Left renal pelvis (tissue), 4 donors: ENCODE data around the gene PIP4K2A. TPM values are rescaled to one million over a fixed set of nuclear protein-coding genes. Genes with fewer than 3 reads are reported as not detected.

Experiments used
- DNase-seq, 4 donors: peaks; one replicate each; pipeline ENCODE4 v3.0.0-alpha.2; 2013; ENCODE audit warnings: low read depth in 4 of 4, low spot score in 3 of 4
- polyA plus RNA-seq, 4 donors: library from polyadenylated mRNA; unstranded; fragments of 120-200 nt; gene quantifications; one replicate each; pipeline ENCODE4 v1.2.1, GENCODE V29; 2013; ENCODE audit not compliant: insufficient read length in 4 of 4

Gene PIP4K2A
- polyA plus RNA-seq, 4 donors: 22.6 to 30.6 (median 28.8) TPM

DNA sequence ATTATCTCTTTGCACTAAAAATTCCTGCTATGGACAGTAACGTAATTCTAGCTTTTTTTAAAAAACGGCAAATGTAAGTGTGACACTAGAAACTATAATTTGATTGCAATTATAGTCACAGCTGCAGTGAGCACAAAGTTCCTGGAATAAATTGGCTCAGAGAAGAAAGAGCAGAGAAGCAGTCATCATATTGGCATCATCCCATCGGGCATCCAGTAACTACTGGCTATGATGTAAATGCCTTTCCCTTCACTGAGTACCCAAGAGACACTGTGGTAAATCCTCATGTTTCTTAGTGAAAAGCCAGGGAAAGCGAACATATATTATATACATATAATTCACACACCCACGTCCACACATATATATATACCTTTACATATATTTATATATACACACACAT, 43.6 kb downstream of the PIP4K2A start:
- DNase-seq: no peak

DNA sequence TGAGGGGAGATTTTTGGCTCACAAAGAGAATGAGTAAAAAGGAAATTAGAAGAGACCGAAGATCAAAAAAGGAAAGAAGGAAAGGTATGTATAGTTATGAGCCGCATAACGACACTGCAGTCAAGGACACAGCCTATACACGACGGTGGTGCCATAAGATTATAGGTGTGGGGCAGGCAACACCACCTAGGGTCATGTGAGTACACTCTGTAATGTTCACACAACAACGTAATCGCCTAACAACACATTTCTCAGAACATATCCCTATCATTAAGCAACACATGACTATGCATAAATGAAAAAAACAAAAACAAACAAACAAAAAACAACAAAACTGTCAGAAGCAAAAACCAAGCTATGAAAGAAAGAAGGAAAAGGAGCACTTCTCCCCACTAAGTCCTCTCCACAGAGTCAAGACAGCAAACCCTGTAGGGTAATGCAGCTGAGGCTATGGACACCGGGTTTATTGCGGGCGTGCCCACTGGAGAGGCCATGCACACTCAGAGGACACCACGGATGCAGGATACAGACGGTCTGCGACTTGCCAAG, 45.1 kb downstream of the PIP4K2A start:
- no peak for DNase-seq

DNA sequence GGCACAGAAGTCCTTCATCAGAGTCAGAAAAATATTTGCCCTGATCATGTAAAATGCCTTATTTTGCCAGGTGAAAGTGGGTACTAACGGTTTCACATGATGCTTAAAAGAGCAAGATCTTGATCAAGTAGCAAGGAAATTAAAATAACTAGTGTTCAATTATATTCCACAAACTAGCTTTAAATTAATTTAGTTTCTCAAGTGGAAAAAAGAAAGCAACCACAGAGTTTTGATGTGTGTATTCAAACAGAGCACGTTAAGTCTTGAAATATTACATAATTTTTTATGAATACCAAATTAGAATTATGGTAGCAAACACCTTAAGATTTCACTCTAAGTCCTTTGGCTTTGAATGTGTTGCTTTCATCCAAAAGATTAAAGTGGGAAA, 47.3 kb downstream of the PIP4K2A start:
- DNase-seq: no peak

DNA sequence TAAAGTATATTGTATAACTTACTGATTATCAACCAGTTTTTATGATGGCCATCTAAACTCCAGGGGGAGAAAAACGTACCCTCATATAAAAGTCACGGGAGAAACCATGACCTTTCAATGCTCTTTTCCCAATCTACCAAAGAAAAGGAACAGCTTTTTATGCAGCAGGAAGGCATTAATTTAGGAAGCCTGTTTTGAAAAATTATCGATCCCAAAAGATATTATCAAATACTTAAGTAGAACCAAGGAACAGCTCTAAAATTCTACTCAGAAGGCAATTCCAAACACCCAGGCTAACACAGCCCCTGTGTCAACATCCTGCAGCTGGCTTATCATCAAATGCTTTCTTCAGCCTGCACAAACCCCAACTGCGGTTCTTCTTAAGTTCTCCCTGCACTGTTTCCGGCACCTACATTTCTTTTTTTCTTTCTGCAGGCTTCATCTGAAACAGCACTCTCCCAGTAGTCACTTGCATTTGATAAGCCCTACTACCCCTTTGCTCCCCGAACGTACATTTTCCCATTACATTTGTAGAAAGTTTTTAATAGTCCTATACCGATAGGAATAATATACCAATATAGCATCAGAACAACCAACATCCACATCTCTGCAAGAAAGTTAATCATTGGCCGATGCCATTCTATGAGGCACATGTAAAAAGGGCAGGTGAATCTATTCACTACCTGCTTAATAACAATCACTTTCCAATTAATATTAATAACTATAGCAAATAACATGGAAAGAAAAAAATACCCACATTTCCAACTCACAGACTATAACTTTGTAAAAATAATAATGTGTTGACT, 47.9 kb downstream of the PIP4K2A start:
- no peak for DNase-seq

DNA sequence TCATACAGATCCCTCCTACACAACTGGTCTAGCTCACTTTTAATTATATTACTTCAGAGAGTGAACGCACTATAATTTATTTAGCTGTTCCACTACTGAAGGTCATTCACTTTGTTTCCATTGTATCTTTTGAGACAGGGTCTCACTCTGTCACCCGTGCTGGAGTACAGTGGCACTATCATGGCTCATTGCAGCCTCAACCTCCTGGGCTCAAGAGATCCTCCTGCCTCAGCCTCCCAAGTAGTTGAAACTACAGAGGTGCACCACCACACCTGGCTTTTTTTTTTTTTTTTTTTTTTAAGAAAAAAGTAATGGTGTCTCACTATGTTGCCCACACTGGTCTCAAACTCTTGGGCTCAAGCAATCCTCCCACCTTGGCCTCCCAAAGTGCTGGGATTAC, 49.0 kb downstream of the PIP4K2A start:
- no peak for DNase-seq

DNA sequence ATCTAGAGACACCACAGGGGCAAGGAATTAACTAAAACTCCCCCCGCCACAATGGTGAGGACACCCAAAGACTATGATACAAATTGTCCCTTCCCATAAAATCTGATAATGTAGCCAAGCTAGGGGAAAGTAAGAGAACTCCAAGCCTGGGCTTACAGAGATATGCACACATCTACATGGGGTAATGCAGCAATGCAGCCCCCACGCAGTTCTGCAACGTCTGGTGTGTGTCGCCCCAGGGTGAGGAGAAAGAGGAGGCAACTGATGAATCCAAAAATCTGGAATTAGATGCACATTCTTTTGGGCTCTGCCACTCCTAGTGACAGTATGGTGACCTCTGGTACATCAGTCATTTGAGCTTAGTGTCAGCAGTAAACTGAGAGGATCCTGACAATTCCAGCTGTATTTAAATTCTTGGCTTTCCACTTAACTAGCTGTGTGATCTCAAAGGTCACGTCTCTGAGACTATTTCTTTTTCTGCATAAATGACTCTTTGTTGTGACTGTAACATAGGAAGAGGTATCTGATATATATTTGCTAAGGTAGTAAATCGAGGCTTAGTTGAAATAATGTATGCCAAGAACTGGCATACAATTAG, 51.5 kb downstream of the PIP4K2A start:
- no peak for DNase-seq

DNA sequence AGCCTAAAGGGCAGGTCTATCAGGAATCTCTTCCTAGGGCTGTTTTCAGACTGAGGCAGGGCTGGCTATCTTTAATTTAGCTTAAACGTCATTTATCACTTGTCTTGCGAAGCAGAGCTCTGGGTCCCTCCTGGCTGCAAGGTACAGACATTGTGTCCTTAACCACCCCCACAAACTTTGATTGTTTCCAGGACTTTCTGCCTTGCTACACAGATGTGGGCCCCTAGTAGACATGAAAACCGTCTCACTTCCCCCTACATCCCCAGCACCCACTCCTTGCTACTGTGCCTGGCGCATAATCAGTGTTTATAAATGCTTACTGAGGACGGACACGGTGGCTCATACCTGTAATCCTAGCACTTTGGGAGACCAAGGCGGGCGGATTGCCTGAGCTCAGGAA, 54.5 kb downstream of the PIP4K2A start:
- no peak for DNase-seq

DNA sequence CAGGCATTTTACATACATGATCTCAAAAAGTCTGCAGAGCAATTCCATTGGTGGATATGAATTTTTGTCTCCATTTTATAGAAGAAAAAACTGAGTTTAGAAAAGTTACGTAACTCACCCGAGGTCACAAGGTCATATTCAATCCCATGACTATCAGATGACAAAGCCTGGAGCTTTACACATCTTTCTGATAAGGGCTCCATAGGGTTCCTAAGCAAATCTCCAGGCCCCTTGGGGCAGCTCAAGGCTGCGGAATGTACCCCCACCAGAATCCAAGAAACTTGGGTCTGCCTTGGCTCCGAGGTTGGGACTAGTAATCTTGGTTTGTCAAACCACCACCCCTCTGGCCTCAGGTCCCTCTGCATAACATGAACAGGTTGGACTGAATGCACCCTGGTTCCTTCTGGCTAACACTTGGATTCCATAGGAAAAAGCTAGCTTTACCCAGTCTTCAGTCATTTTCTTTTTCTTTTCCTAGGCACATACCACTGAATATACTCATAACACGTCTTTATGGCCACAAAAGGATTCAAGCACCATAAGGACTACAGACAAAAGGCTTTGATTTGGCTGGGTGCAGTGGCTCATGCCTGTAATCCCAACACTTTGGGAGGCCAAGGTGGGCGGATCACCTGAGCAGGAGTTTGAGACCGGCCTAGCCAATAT, 55.5 kb downstream of the PIP4K2A start:
- DNase-seq: no peak

DNA sequence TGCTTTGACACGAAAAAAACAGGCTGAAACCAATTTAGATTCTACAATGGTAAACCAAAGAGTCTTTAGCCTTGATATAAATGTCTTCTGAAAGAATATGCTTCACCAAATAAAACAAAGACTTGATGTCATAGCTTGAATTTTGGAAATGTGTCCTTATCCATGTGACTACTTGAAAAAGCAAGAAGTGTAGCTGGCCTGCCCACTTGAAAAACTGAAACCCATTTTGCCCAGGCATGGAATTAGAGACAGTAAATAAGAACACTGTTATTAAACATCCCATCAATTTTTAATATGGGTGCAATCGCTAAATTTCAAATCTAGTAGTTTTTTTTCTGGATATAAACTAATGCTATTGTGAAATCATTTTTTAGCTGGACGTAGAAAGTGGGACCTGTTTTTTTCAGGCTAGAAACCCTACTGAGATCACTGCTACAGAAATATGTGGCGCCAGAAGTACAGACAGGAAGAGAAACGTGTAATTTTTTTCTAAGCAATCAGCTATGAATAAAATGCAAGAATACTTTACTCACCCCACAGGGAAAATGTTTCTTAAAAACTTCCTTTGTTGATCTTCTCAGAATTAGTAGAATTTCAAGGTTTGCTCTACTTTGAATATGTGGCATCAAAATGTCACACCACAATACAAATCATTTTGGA, 56.7 kb downstream of the PIP4K2A start:
- no peak for DNase-seq

DNA sequence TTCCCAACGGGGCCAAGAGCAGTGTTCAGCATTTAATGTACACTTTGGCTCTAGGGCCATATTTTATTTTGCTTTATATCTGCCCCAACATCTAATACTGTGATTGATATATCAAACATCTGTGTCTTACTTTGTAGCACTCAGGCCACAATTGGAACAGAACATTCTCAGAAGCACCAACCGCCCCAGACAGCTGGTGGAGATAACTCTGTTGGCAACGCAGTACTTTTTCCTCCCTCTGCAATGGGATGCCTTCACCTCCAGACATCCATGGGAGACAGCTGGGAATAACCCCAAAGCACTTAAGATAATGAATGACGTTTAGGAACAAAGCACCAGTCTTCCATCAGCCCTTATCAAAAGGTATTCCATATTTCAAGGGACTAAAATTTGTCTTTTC, 57.4 kb downstream of the PIP4K2A start:
- no peak for DNase-seq

DNA sequence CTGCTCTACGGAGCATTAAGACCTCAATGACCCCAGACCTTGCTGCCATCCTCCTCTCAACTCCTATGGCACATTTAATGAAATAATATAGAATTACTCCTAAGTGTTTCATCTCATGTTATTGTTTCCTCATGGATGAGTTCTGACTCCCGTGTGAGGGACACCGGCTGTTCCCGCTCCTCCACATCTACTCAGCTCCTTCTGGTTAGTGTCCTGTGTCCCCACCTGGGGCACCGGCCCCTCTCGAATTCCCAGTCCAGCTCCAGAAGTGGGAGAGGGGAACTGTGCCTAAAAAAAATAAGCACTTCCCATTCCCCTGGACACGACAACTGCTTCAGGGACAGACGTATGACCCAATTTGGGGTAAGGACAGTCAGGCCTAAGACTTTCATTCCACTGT, 58.3 kb downstream of the PIP4K2A start:
- DNase-seq: no peak

DNA sequence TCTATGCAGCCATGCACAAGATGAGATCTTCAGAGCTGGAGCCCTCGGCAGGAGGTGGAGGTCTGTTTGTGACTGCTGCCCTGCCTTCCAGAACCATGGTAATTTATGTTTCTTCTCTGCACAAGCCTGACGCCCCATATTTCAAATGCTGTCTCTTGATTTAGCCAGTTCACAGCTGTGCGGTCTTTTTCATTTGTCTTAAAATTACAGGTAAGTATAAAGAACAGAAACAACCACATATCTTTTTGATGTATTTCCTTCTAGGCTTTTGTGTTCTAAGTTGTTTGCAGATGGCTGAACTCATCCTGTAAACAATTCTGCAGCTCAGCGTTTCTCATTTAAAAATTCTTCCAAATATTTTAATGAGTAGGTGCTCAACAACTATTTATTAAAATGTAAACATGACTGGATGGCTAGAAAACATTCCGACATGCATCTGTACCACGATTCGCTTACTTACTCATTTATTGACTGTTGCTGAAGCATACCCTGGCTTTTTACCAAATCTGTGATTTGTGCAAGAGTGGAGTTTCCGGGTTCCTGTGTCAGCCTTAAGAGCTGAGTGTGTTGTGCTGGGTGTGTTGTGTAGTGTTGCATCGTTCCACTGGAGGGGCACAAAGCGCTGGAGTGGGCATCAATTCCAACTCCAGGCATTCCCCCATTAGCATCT, 58.9 kb downstream of the PIP4K2A start:
- peak in 1 of 4 donors; percentile 58 for DNase-seq

DNA sequence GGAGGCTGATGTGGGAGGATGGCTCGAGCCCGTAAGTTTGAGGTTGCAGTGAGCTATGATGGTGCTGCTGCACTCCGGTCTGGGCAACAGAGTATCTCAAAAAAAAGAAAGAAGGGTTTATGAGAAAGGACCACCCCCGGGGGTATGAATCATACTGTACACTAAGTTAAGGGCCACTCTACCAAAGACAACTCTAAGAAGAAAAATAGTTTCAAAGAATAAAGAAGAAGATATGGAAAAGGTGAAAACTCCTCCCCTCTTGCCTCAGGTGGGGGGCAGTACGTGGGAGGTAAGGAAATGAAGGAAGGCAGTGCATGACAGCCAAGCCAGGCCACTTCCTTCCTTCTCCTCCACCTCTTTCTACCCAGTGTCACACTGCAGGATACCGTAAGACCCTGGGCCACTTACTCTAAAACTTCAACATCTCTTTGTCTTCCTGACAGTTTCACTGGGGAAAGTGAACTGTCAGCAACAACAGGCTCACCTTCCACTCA, 61.3 kb downstream of the PIP4K2A start:
- DNase-seq: no peak

DNA sequence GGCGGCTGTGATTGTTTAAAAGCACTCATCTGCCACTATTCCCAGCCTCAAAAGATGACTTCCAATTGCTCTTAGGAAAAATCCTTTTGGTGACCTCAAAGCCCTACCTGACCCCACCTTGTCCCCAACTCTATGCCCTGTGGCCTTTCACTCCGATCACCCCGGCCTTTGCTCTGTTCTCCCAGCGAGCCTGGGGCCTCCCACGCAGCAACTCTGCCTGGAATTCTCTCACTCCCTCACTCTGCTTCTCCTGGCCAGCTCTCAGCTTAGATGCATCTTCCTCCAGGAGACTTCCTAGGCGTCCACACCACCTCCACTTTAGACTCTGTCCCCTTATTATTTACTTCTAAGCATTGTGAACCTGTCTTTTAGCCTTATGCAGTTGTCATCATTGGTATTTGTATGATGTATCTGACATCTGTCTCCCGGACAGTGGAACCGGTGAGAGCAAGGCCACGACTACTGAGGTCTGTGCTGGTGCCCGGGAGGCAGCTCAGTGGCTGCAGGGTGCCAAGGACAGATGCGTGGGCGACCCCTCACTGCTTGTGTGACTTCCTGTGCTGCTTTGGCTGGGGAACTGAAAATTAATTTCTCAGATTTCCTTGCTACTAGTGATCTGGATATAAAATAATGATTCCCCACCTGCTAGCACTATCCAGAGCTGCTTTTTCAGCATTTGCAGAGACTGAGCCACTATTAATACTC, 63.0 kb downstream of the PIP4K2A start:
- no peak for DNase-seq

DNA sequence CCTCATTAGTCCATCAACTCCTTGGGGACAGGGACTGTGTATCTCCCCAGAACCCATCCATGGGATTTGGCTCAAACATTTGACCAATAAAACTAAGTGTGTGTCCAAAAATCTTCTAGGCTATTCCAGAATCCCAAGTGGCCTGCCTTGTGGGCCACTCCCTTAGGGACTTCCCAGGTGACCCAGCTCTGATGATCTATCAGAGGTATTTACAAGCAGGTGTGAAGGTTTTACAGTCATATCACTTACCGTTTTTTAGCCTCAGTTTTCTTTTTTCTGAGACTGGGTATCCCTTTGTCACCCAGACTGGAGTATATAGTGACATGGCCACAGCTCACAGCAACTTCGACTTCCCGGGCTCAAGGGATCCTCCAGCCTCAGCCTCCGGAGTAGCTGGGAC, 64.4 kb downstream of the PIP4K2A start:
- DNase-seq: no peak

DNA sequence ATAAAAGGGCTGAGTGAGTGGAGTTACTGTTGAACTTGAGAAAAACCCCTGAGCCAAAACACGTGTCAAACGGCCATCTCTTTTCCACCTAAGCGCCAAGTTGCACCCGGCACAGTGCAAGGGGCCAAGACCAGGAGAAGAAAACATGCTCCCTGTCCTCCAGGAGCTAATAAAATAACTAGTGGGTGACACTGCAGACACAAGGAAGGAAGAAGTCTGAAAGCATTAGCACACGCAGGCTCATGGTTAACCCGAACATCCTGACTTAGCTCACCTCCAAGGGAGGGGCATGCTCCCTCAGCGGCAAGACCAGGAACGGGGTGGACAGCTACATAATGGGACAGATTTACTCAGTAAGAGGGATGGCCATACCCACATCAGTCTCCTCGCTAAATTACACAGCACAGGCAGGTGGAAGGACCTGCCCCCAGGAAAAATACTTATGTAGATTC, 65.0 kb downstream of the PIP4K2A start:
- DNase-seq: no peak

DNA sequence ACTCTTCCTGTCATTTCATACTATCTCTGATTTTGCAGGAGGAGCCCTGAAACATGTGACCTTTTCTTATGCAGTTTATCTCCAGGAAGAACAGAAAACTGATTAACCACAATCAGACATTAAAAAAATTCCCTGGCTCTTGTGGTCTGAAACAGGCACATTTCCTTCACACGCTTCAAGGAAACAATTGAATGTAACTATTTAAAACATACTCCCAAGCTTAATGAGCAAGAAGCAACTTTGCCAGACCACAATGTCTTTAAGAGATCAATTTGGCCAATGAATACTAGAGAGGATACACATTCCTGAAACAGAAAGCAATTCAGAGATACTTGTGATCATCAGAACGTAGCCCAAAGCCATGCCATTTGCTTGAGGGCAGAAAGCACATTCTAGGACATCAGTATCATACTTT, 65.8 kb downstream of the PIP4K2A start:
- DNase-seq: no peak

DNA sequence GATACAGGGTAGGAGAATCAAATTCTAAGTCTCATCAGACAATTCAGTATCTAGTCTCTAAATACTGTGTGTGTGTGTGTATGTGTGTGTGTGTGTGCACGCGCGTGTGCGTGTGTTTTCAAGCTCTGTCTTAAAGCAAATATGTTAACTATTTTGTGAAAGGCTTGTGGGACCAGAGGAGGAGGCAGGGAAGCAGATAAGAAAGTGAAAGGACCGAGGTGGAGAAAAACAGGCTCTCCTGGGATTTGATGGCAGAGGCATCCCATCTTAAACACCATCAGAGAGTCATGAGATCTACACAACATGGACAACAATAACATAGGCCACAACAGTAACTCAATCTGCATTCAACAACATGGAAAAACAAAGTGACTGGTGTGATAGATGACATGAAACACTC, 67.1 kb downstream of the PIP4K2A start:
- no peak for DNase-seq

DNA sequence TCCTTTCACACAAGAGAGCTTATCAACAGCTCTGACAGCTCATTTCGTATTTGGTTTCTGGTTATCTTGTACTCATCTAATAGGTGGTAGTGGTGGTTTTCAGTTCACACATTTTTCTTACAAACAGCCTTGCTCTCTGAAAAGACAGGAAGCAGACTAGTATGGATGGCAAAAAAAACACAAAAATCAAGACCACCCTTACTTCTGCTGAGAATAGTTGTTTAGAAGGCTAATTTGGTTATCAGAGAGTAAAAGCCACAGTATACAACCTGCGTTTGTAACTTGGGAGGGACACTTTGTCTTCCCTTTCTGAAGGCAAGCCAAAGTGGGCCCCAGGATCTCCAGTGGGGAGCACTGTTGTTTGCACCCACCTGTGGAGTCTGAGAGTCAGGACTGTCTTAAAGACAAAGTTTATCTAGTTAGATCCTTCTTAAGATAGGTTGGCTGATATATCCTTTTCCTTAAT, 68.0 kb downstream of the PIP4K2A start:
- no peak for DNase-seq

DNA sequence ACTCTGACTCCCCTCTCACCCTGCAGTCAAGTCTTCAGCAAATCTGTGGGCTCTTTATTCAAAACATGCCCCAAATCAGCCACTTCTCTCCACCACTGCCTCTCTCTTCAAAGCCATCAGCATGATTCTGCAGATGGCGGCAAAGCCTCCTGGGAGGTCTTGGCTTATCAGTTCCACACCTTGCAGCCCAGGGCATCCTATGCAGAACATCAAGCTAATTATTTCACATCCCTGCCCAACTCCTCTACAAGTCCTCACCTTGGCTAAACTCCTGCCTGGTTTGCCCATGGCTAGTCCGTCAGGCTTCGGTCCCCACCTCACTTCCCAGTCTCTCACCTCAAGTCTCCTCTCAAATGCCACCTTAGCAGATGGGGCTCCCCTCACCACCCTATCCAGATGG, 70.2 kb downstream of the PIP4K2A start:
- no peak for DNase-seq
